Smooth muscle cell (in vitro differentiated cells): ENCODE measurements around the gene RAD51B. TPM values are rescaled to one million over a fixed set of nuclear protein-coding genes. Genes with fewer than 3 reads are reported as not detected.
A peak's percentile ranks its signal among the peaks of the same experiment; 100 is the strongest.

Experiments
- DNase-seq: peaks from one replicate; lab custom pipeline; 2025; ENCODE audit not compliant: unreplicated experiment; lab: John Stamatoyannopoulos, UW
- H2AFZ ChIP-seq: fragments of 200-600 bp; sonication (generic); 2 replicates; pipeline ENCODE4 v1.6.0; 2016; ENCODE audit warnings: antibody characterized with exemption, low read depth, mild to moderate bottlenecking
- H3F3A ChIP-seq: fragments of 200-600 bp; sonication (generic); 2 replicates; pipeline ENCODE4 v1.6.0; 2017; ENCODE audit warnings: antibody characterized with exemption, low read depth
- H3K27ac ChIP-seq: fragments of 200-600 bp; sonication (generic); 2 replicates; pipeline ENCODE4 v1.5.1; 2016; ENCODE audit warnings: low read depth, mild to moderate bottlenecking
- H3K27me3 ChIP-seq: fragments of 200-600 bp; sonication (generic); 2 replicates; pipeline ENCODE4 v1.6.1; 2016; ENCODE audit warnings: low read depth, mild to moderate bottlenecking
- H3K36me3 ChIP-seq: fragments of 200-600 bp; sonication (generic); 2 replicates; pipeline ENCODE4 v1.5.1; 2016; ENCODE audit warnings: low read depth
- H3K4me1 ChIP-seq: fragments of 200-600 bp; sonication (generic); 2 replicates; pipeline ENCODE4 v1.5.1; 2016; ENCODE audit warnings: low read depth
- H3K4me2 ChIP-seq: fragments of 200-600 bp; sonication (generic); 2 replicates; pipeline ENCODE4 v1.6.0; 2016; ENCODE audit warnings: mild to moderate bottlenecking
- H3K4me3 ChIP-seq: fragments of 200-600 bp; sonication (generic); 2 replicates; pipeline ENCODE4 v1.5.1; 2016; ENCODE audit warnings: mild to moderate bottlenecking
- H3K79me2 ChIP-seq: fragments of 200-600 bp; sonication (generic); 2 replicates; pipeline ENCODE4 v1.6.0; 2016; ENCODE audit warnings: low read depth, mild to moderate bottlenecking
- H3K9ac ChIP-seq: fragments of 200-600 bp; sonication (generic); 2 replicates; pipeline ENCODE4 v1.6.0; 2016; ENCODE audit warnings: low read depth
- H3K9me3 ChIP-seq: fragments of 200-600 bp; sonication (generic); replicated peaks from 2 replicates; pipeline ENCODE4 v1.5.1; 2016; ENCODE audit warnings: low read depth
- H4K20me1 ChIP-seq: fragments of 200-600 bp; sonication (generic); 2 replicates; pipeline ENCODE4 v1.6.0; 2016; ENCODE audit warnings: low read depth
- CTCF ChIP-seq: fragments of 200-600 bp; sonication (generic); IDR thresholded peaks from 2 replicates; pipeline ENCODE4 v1.5.1; 2017; ENCODE audit warnings: borderline replicate concordance, mild to moderate bottlenecking, antibody characterized with exemption; ENCODE audit not compliant: insufficient read depth, poor library complexity, severe bottlenecking
- WGBS: methylation state at CpG from one replicate; pipeline ENCODE4 v1.1.7; 2016; ENCODE audit warnings: low lambda C conversion rate; 5-methylcytosine and 5-hydroxymethylcytosine counted together
- polyA plus RNA-seq: library from polyadenylated mRNA; unstranded; fragments of >200 nt; fragmentation: Nextera tagmentation; extraction: Ambion mirVana; gene quantifications from 2 replicates; pipeline ENCODE4 v1.2.1, GENCODE V29; 2016
- total RNA-seq: library from RNA; depleted of rRNA; stranded (reverse); fragments of >200 nt; gene quantifications from 2 replicates; pipeline ENCODE4 v1.2.3, GENCODE V29; 2014

Gene RAD51B
- total and polyA plus RNA-seq, 2 experiments from 2014 or later = 4.6 to 5.3 TPM

GRCh38 chr14:68526512-68527091 is 707.0 kb downstream of the RAD51B start:
- no peak overlapping the region for H3K27ac ChIP-seq
- H2AFZ ChIP-seq = no peak overlapping the region
- no peak overlapping the region for H3K9ac ChIP-seq
- no peak overlapping the region for H3K4me3 ChIP-seq
- DNase-seq = no peak
- H3K79me2 ChIP-seq = no peaks in the 10 kb centered on the region
- H4K20me1 ChIP-seq = no peaks in the 10 kb centered on the region
- peaks cover 21% of the 10 kb centered on the region for H3K36me3 ChIP-seq
- WGBS = 94% methylated on average over 8 of the region's 8 CpGs
- no peak for TF ChIP-seq CTCF
- peaks cover 23% of the 10 kb centered on the region for H3K9me3 ChIP-seq
- H3K4me1 ChIP-seq = peaks cover 35% of the 10 kb centered on the region
- no peaks in the 10 kb centered on the region for H3K27me3 ChIP-seq
- peaks cover 10% of the 10 kb centered on the region for H3F3A ChIP-seq
- H3K4me2 ChIP-seq = no peak overlapping the region

GRCh38 chr14:68527329-68527851 is 707.8 kb downstream of the RAD51B start:
- DNase-seq = no peak
- H3K27me3 ChIP-seq = no peaks in the 10 kb centered on the region
- H3K79me2 ChIP-seq = no peaks in the 10 kb centered on the region
- H3K4me1 ChIP-seq = peaks cover 27% of the 10 kb centered on the region
- no peak overlapping the region for H2AFZ ChIP-seq
- H3K9ac ChIP-seq = no peak overlapping the region
- H3K4me2 ChIP-seq = no peak overlapping the region
- peaks cover 10% of the 10 kb centered on the region for H3F3A ChIP-seq
- no peak for TF ChIP-seq CTCF
- H3K36me3 ChIP-seq = peaks cover 24% of the 10 kb centered on the region
- H3K9me3 ChIP-seq = peaks cover 31% of the 10 kb centered on the region
- peak overlapping the region; percentile 26 for H3K27ac ChIP-seq
- H4K20me1 ChIP-seq = no peaks in the 10 kb centered on the region
- WGBS = 100% methylated on average over 1 of the region's 1 CpG
- H3K4me3 ChIP-seq = no peak overlapping the region

- H2AFZ ChIP-seq = no peak overlapping the region
- H3K9me3 ChIP-seq = peaks cover 32% of the 10 kb centered on the region
- peaks cover 24% of the 10 kb centered on the region for H3K36me3 ChIP-seq
- peaks cover 2% of the 10 kb centered on the region for H3F3A ChIP-seq
- no peak for DNase-seq
- no peak overlapping the region for H3K4me2 ChIP-seq
- H3K27me3 ChIP-seq = no peaks in the 10 kb centered on the region
- no peak overlapping the region for H3K9ac ChIP-seq
- H3K4me3 ChIP-seq = no peak overlapping the region
- H3K79me2 ChIP-seq = no peaks in the 10 kb centered on the region
- 75% methylated on average over 2 of the region's 2 CpGs for WGBS
- H3K27ac ChIP-seq = no peak overlapping the region
- peaks cover 20% of the 10 kb centered on the region for H3K4me1 ChIP-seq
- H4K20me1 ChIP-seq = no peaks in the 10 kb centered on the region
- TF ChIP-seq CTCF = no peak
These were observed 708.6 kb downstream of the RAD51B start for GRCh38 chr14:68528040-68528687.
